Lower lobe of right lung (tissue), 2 donors: ENCODE data around the gene TMEM139. TPM values are rescaled to one million over a fixed set of nuclear protein-coding genes. Genes with fewer than 3 reads are reported as not detected.
A peak's percentile ranks its signal among the peaks of the same experiment; 100 is the strongest.

Experiments
- ATAC-seq, 2 donors: fragments of 200-7000 bp; cut with Tn5 transposase; one replicate each; pipeline ENCODE4 v1.9.1; 2020 to 2022; ENCODE audit warnings: mild to moderate bottlenecking in 2 of 2, moderate library complexity in 2 of 2
- DNase-seq: peaks from one replicate; pipeline ENCODE4 v3.0.0-alpha.2; 2020
- H3K27ac ChIP-seq: fragments of 200-600 bp; one replicate; pipeline ENCODE4 v1.8.0; 2022
- H3K27me3 ChIP-seq: fragments of 200-600 bp; one replicate; pipeline ENCODE4 v1.8.0; 2022; ENCODE audit warnings: low read depth
- H3K36me3 ChIP-seq: fragments of 200-600 bp; one replicate; pipeline ENCODE4 v1.8.0; 2022; ENCODE audit warnings: mild to moderate bottlenecking
- H3K4me1 ChIP-seq: fragments of 200-600 bp; one replicate; pipeline ENCODE4 v1.8.0; 2022
- H3K4me3 ChIP-seq: fragments of 200-600 bp; one replicate; pipeline ENCODE4 v1.8.0; 2022; ENCODE audit warnings: mild to moderate bottlenecking
- H3K9me3 ChIP-seq: fragments of 200-600 bp; one replicate; pipeline ENCODE4 v1.8.0; 2022
- CTCF ChIP-seq: fragments of 200-600 bp; IDR thresholded peaks from one replicate; pipeline ENCODE4 v1.8.0; 2022; ENCODE audit warnings: antibody characterized with exemption, mild to moderate bottlenecking
- intact Hi-C: fragments of 100-400 bp; cut with DNase I; formaldehyde crosslinking; loops from one replicate; pipeline ENCODE4 v1.11.0; 2022
- total RNA-seq: library from RNA; stranded (reverse); fragmentation: NEBNext Ultra II Directional; extraction: Animal tissue kit (Norgen Biotek cat#: 25700); gene quantifications from one replicate; pipeline ENCODE4 v1.2.1, GENCODE V29; 2021
- donor health status: DM: no; HTN: yes; CAD: no; lungs with severe emphysema.

The TMEM139 gene
- total RNA-seq, 1 donor from 2014 or later: 25.9 TPM

GRCh38 chr7:143299346-143299745 lies 14.6 kb downstream of the TMEM139 start:
- no peak overlapping the region for H3K4me3 ChIP-seq
- intact Hi-C loops: no loop called here

DNA sequence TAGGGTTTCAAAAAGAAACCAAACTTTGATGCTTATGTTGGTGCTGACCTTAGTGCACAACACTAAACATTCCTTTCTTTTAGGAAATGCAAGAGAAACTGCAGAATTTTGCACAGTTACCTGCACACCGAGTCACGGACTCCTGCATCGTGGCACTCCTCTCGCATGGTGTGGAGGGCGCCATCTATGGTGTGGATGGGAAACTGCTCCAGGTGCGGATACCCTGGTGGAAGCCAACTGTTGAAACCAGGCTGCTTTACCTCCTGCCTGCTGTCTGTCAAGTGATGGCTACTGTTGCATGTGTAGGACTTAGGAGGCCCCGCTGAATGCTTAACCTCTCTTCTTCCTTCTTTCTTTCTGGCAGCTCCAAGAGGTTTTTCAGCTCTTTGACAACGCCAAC lies 15.1 kb downstream of the TMEM139 start:
- peaks cover 100% of the 10 kb centered on the region for H3K36me3 ChIP-seq
- no peak overlapping the region for H3K4me3 ChIP-seq
- no peak for DNase-seq
- no peaks in the 10 kb centered on the region for H3K27me3 ChIP-seq
- peak; percentile 47 to 50 for ATAC-seq
- H3K9me3 ChIP-seq: no peaks in the 10 kb centered on the region
- TF ChIP-seq CTCF: peak; percentile 56
- intact Hi-C loops: no loop called here
- peaks cover 29% of the 10 kb centered on the region for H3K4me1 ChIP-seq
- no peak overlapping the region for H3K27ac ChIP-seq

More at GRCh38 chr7:143299346-143299745, 14.6 kb downstream of the TMEM139 start:
- H3K36me3 ChIP-seq: peaks cover 100% of the 10 kb centered on the region
- H3K27me3 ChIP-seq: no peaks in the 10 kb centered on the region
- TF ChIP-seq CTCF: no peak
- no peak overlapping the region for H3K27ac ChIP-seq
- DNase-seq: no peak
- no peak for ATAC-seq
- H3K9me3 ChIP-seq: no peaks in the 10 kb centered on the region
- peaks cover 29% of the 10 kb centered on the region for H3K4me1 ChIP-seq

DNA sequence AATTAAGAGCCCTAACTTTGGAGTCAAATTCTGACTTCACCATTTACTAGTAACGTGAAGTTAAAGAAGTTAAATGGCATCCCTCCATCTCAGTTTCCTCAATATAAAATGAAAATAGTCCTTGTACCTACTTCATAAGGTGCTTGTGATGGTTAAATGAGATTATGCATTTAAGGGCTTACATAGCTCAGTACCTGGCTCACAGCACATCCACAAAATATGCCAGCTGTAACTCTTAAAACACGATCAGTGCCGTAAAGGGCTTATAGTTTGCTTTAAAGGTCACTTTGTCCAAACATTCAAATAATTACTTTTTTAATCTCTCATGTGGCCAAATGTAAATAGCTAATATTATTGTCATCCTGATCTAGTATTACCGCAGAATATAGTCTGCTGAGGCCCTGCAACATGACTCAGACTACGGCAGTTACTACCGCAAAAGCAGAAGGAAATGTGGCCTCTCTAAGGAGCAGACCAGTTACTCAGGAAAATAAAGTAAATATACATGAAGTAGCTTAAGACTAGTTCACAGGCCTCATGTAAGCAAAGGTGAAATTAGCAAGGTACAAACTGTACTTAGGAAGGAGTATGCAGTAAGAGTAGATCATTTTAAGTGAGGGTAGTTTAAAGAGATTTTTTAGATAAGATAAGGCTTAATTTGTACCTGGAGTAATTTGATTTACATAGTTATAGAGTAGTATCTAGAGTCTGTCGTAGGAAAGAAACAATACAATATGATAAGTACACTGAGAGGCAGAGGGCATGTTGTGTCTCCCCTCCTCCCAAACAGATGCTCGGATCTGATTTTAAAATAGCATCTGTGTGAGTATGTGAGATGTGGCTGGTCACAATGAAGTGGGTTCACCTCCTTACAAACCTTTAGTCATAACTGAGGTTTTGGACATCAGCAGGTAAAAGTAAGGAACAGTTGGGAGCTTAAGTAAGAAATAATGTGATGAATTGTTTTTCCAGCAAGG lies 16.5 kb downstream of the TMEM139 start:
- peak; percentile 91 to 96 for ATAC-seq
- H3K27me3 ChIP-seq: no peaks in the 10 kb centered on the region
- peaks cover 26% of the 10 kb centered on the region for H3K4me1 ChIP-seq
- TF ChIP-seq CTCF: no peak
- no peaks in the 10 kb centered on the region for H3K9me3 ChIP-seq
- DNase-seq: no peak
- intact Hi-C loops: no loop called here
- peaks cover 100% of the 10 kb centered on the region for H3K36me3 ChIP-seq
- peak overlapping the region; percentile 58 for H3K27ac ChIP-seq
- no peak overlapping the region for H3K4me3 ChIP-seq

DNA sequence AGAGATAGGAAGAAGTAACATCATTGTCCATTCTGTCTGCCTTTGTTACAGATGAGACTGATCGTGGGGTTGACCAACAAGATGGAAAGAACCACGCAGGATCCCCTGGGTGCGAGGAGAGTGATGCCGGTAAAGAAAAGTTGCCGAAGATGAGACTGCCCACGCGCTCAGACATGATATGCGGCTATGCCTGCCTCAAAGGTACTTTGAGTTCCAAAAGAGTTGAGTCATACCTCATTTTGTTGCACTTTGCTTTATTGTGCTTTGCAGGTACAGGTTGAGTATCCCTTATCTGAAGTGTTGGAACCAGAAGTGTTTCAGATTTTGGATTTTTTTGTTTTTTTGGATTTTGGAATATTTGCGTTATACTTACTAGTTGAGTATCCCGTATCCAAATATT lies 19.0 kb downstream of the TMEM139 start:
- no peaks in the 10 kb centered on the region for H3K27me3 ChIP-seq
- H3K9me3 ChIP-seq: no peaks in the 10 kb centered on the region
- no peak overlapping the region for H3K27ac ChIP-seq
- no peak for TF ChIP-seq CTCF
- H3K36me3 ChIP-seq: peaks cover 97% of the 10 kb centered on the region
- peaks cover 26% of the 10 kb centered on the region for H3K4me1 ChIP-seq
- DNase-seq (no peak), ATAC-seq (no peak)
- intact Hi-C loops: no loop called here
- H3K4me3 ChIP-seq: no peak overlapping the region

DNA sequence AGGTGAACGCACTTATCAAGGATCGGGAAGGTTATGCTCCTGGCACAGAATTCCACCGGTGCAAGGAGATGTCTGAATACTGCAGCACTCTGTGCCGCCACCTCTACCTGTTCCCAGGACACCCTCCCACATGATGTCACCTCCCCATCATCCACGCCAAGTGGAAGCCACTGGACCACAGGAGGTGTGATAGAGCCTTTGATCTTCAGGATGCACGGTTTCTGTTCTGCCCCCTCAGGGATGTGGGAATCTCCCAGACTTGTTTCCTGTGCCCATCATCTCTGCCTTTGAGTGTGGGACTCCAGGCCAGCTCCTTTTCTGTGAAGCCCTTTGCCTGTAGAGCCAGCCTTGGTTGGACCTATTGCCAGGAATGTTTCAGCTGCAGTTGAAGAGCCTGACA lies 20.2 kb downstream of the TMEM139 start:
- TF ChIP-seq CTCF: no peak
- Histone ChIP-seq H3K4me1 (peaks cover 24% of the 10 kb centered on the region), H3K27me3 (no peaks in the 10 kb centered on the region), H3K27ac (no peak overlapping the region), H3K9me3 (no peaks in the 10 kb centered on the region), H3K4me3 (no peak overlapping the region), H3K36me3 (peaks cover 85% of the 10 kb centered on the region)
- ATAC-seq (no peak), DNase-seq (no peak)
- intact Hi-C loops: loop anchor here (5.0 kb wide), 1 partner anchor 63 kb away; no protein-coding TSS in a partner anchor
